ENCODE results near the gene AKT1. TPM values are rescaled to one million over a fixed set of nuclear protein-coding genes. Genes with fewer than 3 reads are reported as not detected.

Gene AKT1
- total and polyA plus RNA-seq, 12 donors: 95.7 to 152 (median 137) TPM

DNA sequence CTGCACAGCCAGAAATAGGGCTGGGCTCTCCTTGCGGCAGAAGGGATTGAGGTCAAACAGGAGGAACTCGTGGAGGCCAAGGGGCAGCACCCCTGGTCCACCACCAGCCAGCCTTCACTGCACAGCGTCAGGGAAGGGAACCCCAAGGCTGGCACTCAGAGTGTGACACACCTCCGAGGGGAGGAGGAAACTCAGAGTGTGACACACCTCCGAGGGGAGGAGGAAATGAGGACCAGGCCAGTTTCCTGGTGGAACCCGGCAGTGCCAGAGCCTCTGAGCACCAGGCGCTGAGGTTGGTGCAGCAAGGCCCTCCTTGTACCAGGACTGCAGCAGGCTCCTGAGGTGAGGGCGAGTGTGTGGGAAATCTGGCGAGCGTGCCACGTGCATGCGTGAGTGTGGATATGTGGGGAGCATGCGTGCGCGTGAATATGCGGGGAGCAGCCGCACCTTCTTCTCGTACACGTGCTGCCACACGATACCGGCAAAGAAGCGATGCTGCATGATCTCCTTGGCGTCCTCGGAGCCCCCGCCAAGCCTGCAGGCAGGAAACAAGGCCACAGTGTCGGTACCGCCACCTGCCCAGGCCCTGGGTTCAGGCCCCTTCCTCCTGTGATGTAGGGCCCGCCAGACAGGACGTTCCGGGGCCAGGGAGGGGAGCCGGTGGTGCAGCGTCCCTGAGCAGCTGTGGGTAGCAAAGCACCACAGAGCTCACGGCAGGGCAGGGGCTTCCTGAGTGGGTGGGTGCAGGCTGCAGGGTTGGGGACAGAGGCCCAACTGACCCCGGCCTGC lies 23.4 kb downstream of the AKT1 start:
- TF ChIP-seq, protein P1, sequence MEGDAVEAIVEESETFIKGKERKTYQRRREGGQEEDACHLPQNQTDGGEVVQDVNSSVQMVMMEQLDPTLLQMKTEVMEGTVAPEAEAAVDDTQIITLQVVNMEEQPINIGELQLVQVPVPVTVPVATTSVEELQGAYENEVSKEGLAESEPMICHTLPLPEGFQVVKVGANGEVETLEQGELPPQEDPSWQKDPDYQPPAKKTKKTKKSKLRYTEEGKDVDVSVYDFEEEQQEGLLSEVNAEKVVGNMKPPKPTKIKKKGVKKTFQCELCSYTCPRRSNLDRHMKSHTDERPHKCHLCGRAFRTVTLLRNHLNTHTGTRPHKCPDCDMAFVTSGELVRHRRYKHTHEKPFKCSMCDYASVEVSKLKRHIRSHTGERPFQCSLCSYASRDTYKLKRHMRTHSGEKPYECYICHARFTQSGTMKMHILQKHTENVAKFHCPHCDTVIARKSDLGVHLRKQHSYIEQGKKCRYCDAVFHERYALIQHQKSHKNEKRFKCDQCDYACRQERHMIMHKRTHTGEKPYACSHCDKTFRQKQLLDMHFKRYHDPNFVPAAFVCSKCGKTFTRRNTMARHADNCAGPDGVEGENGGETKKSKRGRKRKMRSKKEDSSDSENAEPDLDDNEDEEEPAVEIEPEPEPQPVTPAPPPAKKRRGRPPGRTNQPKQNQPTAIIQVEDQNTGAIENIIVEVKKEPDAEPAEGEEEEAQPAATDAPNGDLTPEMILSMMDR (IDR thresholded peaks at IDR 0.05): no peak
- Histone ChIP-seq H3K36me3 (peaks cover 0 to 74% (median 56%) of the 10 kb centered on the region in 9 donors), H3K4me1 (peaks cover 0 to 14% (median 10%) of the 10 kb centered on the region in 9 donors), H3K27me3 (no peaks in the 10 kb centered on the region), H3K4me3 (no peak overlapping the region), H3K27ac (no peak overlapping the region), H3K9me3 (peaks cover 0 to 8% (median 0%) of the 10 kb centered on the region in 11 donors)
- ATAC-seq: no peak
- intact Hi-C loops (cut with DNase I): loop anchor here in 2 of 10 donors (1.0 to 2.0 kb wide), 2 partner anchors 53 to 55 kb away; no protein-coding TSS in a partner anchor
- DNase-seq: no peak
- 91 to 94% methylated on average over 34 of the region's 34 CpGs for WGBS, 2 donors

DNA sequence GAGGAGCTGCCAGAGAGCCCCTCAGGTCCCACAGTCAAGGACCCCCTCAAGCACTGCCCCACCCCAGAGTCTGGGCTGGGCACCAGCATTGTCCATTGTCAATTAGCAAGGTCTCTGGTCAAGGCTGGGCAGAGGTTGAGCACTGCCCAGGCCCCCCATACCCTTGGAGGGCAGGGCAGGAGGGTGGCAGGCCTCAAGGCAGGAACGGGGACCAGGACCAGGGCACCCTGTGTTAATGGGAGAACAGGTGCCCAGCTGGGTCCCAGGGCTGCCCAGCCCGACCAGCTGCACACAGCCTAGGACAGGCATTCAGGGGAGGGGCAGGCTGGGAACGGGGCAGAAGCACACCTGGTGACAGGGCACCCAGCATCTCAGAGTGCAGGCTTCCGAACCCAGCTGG lies 24.2 kb downstream of the AKT1 start:
- H3K27me3 ChIP-seq: no peaks in the 10 kb centered on the region
- peaks cover 0 to 14% (median 10%) of the 10 kb centered on the region in 9 donors for H3K4me1 ChIP-seq
- no peak overlapping the region for H3K4me3 ChIP-seq
- 94 to 98% methylated on average over 4 of the region's 4 CpGs for WGBS, 2 donors
- peaks cover 0 to 67% (median 50%) of the 10 kb centered on the region in 9 donors for H3K36me3 ChIP-seq
- intact Hi-C loops (cut with DNase I): loop anchor here in 2 of 10 donors (1.0 to 2.0 kb wide), 2 partner anchors 53 to 56 kb away; no protein-coding TSS in a partner anchor
- TF ChIP-seq, protein P1 (IDR thresholded peaks at IDR 0.05): no peak
- peaks cover 0 to 11% (median 0%) of the 10 kb centered on the region in 11 donors for H3K9me3 ChIP-seq
- ATAC-seq (no peak), DNase-seq (no peak)
- no peak overlapping the region for H3K27ac ChIP-seq

DNA sequence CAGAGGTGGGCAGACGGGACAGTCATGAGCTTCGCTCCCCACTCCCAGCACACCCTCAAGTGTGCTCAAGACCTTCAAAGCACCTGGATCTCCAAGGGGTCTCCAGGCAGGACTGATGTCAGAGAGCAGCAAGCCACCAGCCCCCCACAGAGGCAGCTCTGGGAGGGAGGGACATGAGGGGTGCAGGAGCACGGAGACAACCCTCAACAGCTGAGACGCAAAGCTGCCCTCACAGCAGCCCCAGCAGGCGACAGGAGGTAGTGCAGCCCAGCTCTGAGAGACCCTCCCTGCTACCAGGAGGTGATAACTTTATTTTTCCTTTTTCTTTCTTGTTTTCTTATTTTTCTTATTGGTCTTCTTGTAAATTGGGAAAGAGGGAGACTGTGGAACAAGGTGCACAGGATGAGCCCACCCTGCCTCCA lies 24.7 kb downstream of the AKT1 start:
- 90 to 92% methylated on average over 5 of the region's 5 CpGs for WGBS, 2 donors
- no peak for ATAC-seq
- TF ChIP-seq, protein P1 (IDR thresholded peaks at IDR 0.05): peak in 7 of 9 donors; percentile 9 to 54 (median 34)
- Histone ChIP-seq H3K27me3 (no peaks in the 10 kb centered on the region), H3K36me3 (peaks cover 0 to 63% (median 48%) of the 10 kb centered on the region in 9 donors), H3K4me1 (peaks cover 0 to 14% (median 10%) of the 10 kb centered on the region in 9 donors), H3K27ac (no peak overlapping the region), H3K9me3 (peaks cover 0 to 15% (median 0%) of the 10 kb centered on the region in 11 donors), H3K4me3 (no peak overlapping the region)
- DNase-seq: peak in 1 of 2 donors; percentile 16
- intact Hi-C loops (cut with DNase I): loop anchor here in 2 of 10 donors (1.0 to 2.0 kb wide), 2 partner anchors 54 to 56 kb away; no protein-coding TSS in a partner anchor

DNA sequence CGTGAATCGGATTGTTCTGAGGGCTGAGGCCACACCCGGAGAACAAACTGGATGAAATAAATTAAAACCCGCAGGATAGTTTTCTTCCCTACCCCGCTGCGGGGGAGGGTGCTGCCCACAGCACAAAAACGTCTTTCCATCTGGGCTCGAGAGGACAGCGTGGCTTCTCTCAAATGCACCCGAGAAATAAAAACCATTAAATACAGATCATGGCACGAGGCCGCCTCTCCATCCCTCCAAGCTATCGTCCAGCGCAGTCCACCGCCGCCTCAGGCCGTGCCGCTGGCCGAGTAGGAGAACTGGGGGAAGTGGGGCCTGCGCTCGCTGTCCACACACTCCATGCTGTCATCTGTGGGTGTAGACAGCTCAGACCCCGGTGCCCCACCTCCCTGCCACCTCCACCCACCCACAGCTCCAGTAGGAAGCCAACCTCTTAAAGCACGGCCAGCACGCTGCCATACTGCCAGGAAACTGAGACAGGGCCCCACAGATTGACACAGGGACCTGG lies 25.4 kb downstream of the AKT1 start:
- peaks cover 0 to 17% (median 0%) of the 10 kb centered on the region in 11 donors for H3K9me3 ChIP-seq
- 81 to 87% methylated on average over 24 of the region's 24 CpGs for WGBS, 2 donors
- H3K27ac ChIP-seq: no peak overlapping the region
- no peak overlapping the region for H3K4me3 ChIP-seq
- no peak for ATAC-seq
- H3K4me1 ChIP-seq: peaks cover 0 to 14% (median 10%) of the 10 kb centered on the region in 9 donors
- intact Hi-C loops (cut with DNase I): loop anchor here in 1 of 10 donors (2.0 kb wide), 1 partner anchor 55 kb away; no protein-coding TSS in a partner anchor
- H3K27me3 ChIP-seq: no peaks in the 10 kb centered on the region
- TF ChIP-seq, protein P1 (IDR thresholded peaks at IDR 0.05): no peak
- DNase-seq: peak in 1 of 2 donors; percentile 15
- peaks cover 0 to 58% (median 44%) of the 10 kb centered on the region in 9 donors for H3K36me3 ChIP-seq

All from heart right ventricle (tissue), 16 donors.